OCI-LY1 (cell line): Measurements from ENCODE around the gene NUMBL.

Experiments
- H2AFZ ChIP-seq: fragments of 200-600 bp; sonication (generic), shearing (Covaris generic); 2 replicates; pipeline ENCODE4 v1.6.0; 2014; ENCODE audit warnings: antibody characterized with exemption, mild to moderate bottlenecking, low read length
- H3F3A ChIP-seq: fragments of 200-600 bp; sonication (generic), shearing (Covaris generic); 2 replicates; pipeline ENCODE4 v1.6.0; 2014; ENCODE audit warnings: mild to moderate bottlenecking, antibody characterized with exemption, low read length, moderate library complexity; ENCODE audit not compliant: insufficient read depth
- H3K27ac ChIP-seq: fragments of 200-600 bp; sonication (generic); 2 replicates; pipeline ENCODE4 v1.5.1; 2014; ENCODE audit warnings: low read length, mixed run types, mild to moderate bottlenecking, low read depth; ENCODE audit not compliant: poor library complexity, severe bottlenecking
- H3K27me3 ChIP-seq: fragments of 200-600 bp; sonication (generic); 2 replicates; pipeline ENCODE4 v1.6.0; 2014; ENCODE audit warnings: antibody characterized with exemption, mild to moderate bottlenecking, low read length, moderate library complexity; ENCODE audit not compliant: insufficient read depth
- H3K36me3 ChIP-seq: fragments of 200-600 bp; sonication (generic); 2 replicates; pipeline ENCODE4 v1.6.1; 2014; ENCODE audit warnings: mild to moderate bottlenecking, antibody characterized with exemption, low read length, moderate library complexity, mixed read lengths; ENCODE audit not compliant: insufficient read depth
- H3K4me1 ChIP-seq: fragments of 200-600 bp; sonication (generic); 2 replicates; pipeline ENCODE4 v1.5.1; 2014; ENCODE audit warnings: mild to moderate bottlenecking, low read length, moderate library complexity; ENCODE audit not compliant: insufficient read depth, severe bottlenecking
- H3K4me2 ChIP-seq: fragments of 200-600 bp; sonication (generic), shearing (Covaris generic); 2 replicates; pipeline ENCODE4 v1.6.1; 2014; ENCODE audit warnings: low read length
- H3K4me3 ChIP-seq: fragments of 200-600 bp; sonication (generic); 2 replicates; pipeline ENCODE4 v1.5.1; 2014; ENCODE audit warnings: low read length, low read depth, mild to moderate bottlenecking, mixed read lengths; ENCODE audit not compliant: poor library complexity, severe bottlenecking
- H3K79me2 ChIP-seq: fragments of 200-600 bp; shearing (Covaris generic); 2 replicates; pipeline ENCODE4 v1.6.1; 2016; ENCODE audit warnings: mixed run types, low read length, mixed read lengths; ENCODE audit not compliant: insufficient read depth
- H3K9ac ChIP-seq: fragments of 200-600 bp; sonication (generic), shearing (Covaris generic); 2 replicates; pipeline ENCODE4 v1.6.1; 2014; ENCODE audit warnings: mild to moderate bottlenecking, low read length, mixed read lengths
- H3K9me2 ChIP-seq: fragments of 200-600 bp; sonication (generic), shearing (Covaris generic); 2 replicates; pipeline ENCODE4 v1.6.1; 2014; ENCODE audit warnings: low read depth, mild to moderate bottlenecking, low read length, mixed read lengths
- H3K9me3 ChIP-seq: fragments of 200-600 bp; shearing (Covaris generic); 2 replicates; pipeline ENCODE4 v1.6.1; 2014; ENCODE audit warnings: low read length, mixed read lengths
- H4K20me1 ChIP-seq: fragments of 200-600 bp; sonication (generic), shearing (Covaris generic); 2 replicates; pipeline ENCODE4 v1.6.0; 2016; ENCODE audit warnings: mild to moderate bottlenecking, low read length; ENCODE audit not compliant: insufficient read depth
- CTCF ChIP-seq: fragments of 200-600 bp; sonication (generic), shearing (Covaris generic); IDR thresholded peaks from 2 replicates; pipeline ENCODE4 v1.5.1; 2017; ENCODE audit warnings: mild to moderate bottlenecking, antibody characterized with exemption, low read length, moderate library complexity, mixed read lengths
- EZH2 ChIP-seq: fragments of 200-600 bp; sonication (generic), shearing (Covaris generic); IDR thresholded peaks from 2 replicates; pipeline ENCODE4 v1.8.0; 2017; ENCODE audit warnings: borderline replicate concordance, mixed run types, mild to moderate bottlenecking, antibody characterized with exemption, low read length, moderate library complexity, mixed read lengths

NUMBL gene

DNA sequence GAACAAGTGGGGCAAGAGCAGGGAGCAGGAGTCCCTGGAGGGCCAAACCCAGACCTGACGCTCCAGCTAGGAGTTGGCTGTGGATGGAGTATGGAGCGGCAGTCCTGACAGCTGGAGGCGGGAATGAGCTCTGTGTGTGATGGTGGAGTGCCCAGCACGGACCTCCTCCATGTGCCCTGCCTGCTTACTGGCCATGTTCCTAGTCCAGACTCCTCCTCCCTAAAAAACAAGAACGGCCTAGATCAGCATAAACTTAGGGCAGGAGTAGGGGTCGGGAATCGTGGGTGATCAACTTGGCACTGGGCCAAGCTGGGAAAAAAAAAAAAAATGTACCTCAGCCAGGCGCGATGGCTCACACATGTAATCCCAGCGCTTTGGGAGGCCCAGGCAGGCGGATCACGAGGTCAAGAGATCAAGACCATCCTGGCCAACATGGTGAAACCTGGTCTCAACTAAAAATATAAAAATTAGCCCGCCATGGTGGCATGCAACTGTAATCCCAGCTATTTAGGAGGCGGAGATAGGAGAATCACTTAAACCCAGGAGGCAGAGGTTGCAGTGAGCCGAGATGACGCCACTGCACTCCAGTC is 59.8 kb downstream of the NUMBL start:
- Histone ChIP-seq H3K9me2 (no peaks in the 10 kb centered on the region), H3K79me2 (no peaks in the 10 kb centered on the region), H3K36me3 (peaks cover 21% of the 10 kb centered on the region), H3K4me3 (no peak overlapping the region), H2AFZ (no peak overlapping the region), H3K27ac (no peak overlapping the region), H3K4me1 (no peaks in the 10 kb centered on the region), H3K27me3 (no peaks in the 10 kb centered on the region), H3K4me2 (no peak overlapping the region), H4K20me1 (no peaks in the 10 kb centered on the region), H3F3A (no peaks in the 10 kb centered on the region), H3K9ac (no peak overlapping the region), H3K9me3 (no peaks in the 10 kb centered on the region)
- TF ChIP-seq CTCF (no peak), EZH2 (no peak)

GRCh38 chr19:40629346-40629745 is 61.1 kb downstream of the NUMBL start:
- H4K20me1 ChIP-seq: no peaks in the 10 kb centered on the region
- TF ChIP-seq CTCF: no peak
- TF ChIP-seq EZH2: no peak
- H3K36me3 ChIP-seq: peaks cover 29% of the 10 kb centered on the region
- H3K4me3 ChIP-seq: no peak overlapping the region
- H3K9ac ChIP-seq: no peak overlapping the region
- no peak overlapping the region for H3K27ac ChIP-seq
- H3K9me3 ChIP-seq: no peaks in the 10 kb centered on the region
- H3K9me2 ChIP-seq: no peaks in the 10 kb centered on the region
- no peaks in the 10 kb centered on the region for H3K79me2 ChIP-seq
- H3F3A ChIP-seq: no peaks in the 10 kb centered on the region
- no peaks in the 10 kb centered on the region for H3K27me3 ChIP-seq
- no peak overlapping the region for H3K4me2 ChIP-seq
- H3K4me1 ChIP-seq: no peaks in the 10 kb centered on the region
- no peak overlapping the region for H2AFZ ChIP-seq

DNA sequence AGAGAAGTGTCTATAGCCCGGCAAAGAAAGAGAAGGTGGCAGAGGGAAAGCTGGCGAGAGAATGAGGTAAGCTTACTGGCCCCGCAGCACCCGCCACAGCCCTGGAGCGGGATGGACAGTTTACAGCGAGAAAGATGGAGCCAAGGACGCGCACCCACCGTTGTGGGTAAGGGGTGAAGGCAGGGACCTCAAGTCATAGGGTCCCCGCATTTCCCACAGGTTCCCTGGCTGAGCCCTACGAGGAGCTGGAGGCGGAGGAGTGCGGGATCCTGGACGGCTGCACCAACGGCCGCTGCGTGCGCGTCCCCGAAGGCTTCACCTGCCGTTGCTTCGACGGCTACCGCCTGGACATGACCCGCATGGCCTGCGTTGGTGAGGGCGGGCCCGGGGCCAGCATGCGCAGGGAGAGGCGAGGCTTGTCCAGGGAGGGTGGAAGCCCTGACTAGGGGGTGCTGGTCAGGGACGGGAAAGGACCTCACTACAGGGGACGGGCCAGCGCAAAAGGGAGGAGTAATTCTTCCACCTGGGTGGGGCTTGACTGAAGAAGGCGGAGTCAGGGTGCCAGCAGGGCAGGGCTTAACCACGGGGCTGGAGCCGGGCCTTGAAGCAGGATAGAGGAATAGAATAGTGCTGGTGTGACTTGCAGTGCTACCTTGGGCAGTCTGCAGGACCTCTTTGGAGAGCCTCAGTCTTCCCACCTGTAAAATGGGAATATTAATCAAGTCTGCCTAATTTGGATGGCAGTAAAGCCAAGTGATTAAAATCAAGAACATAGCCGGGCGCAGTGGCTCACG is 62.8 kb downstream of the NUMBL start:
- Histone ChIP-seq H3K27ac (no peak overlapping the region), H3K79me2 (no peaks in the 10 kb centered on the region), H2AFZ (no peak overlapping the region), H3K9ac (no peak overlapping the region), H3K4me2 (no peak overlapping the region), H3K4me1 (no peaks in the 10 kb centered on the region), H3K27me3 (no peaks in the 10 kb centered on the region), H3K4me3 (no peak overlapping the region), H3K9me3 (no peaks in the 10 kb centered on the region), H4K20me1 (no peaks in the 10 kb centered on the region), H3K36me3 (peaks cover 39% of the 10 kb centered on the region), H3K9me2 (no peaks in the 10 kb centered on the region), H3F3A (no peaks in the 10 kb centered on the region)
- TF ChIP-seq EZH2 (no peak), CTCF (no peak)
